Astrocyte (in vitro differentiated cells and primary cell): ENCODE data around the gene MDH1B. TPM values are rescaled to one million over a fixed set of nuclear protein-coding genes. Genes with fewer than 3 reads are reported as not detected.

Experiments used
- DNase-seq: peaks from one replicate; pipeline ENCODE4 v3.0.0-alpha.2; 2010; ENCODE audit warnings: low read depth
- FAIRE-seq: peaks from 2 replicates; lab custom pipeline; 2011; peaks lifted over from hg19 to GRCh38; lab: Jason Lieb, UNC
- H2AFZ ChIP-seq: 2 replicates; pipeline ENCODE4 v1.6.0; 2012; ENCODE audit warnings: low read depth, low read length, inconsistent platforms
- H3K27ac ChIP-seq: 2 replicates; pipeline ENCODE4 v1.5.1; 2011; ENCODE audit warnings: low read depth, low read length, inconsistent platforms
- H3K27me3 ChIP-seq: 2 replicates; pipeline ENCODE4 v1.6.0; 2011; ENCODE audit warnings: low read length, inconsistent platforms; ENCODE audit not compliant: insufficient read depth
- H3K36me3 ChIP-seq: 2 replicates; pipeline ENCODE4 v1.5.1; 2011; ENCODE audit warnings: low read length, inconsistent platforms; ENCODE audit not compliant: insufficient read depth
- H3K4me1 ChIP-seq: 2 replicates; pipeline ENCODE4 v1.5.1; 2011; ENCODE audit warnings: low read length, inconsistent platforms; ENCODE audit not compliant: insufficient read depth
- H3K4me2 ChIP-seq: 2 replicates; pipeline ENCODE4 v1.6.0; 2012; ENCODE audit warnings: low read length, inconsistent platforms
- H3K4me3 ChIP-seq: 2 replicates; pipeline ENCODE4 v1.5.1; 2011; ENCODE audit warnings: low read depth, mild to moderate bottlenecking, low read length, inconsistent platforms; ENCODE audit not compliant: insufficient read depth
- H3K79me2 ChIP-seq: 2 replicates; pipeline ENCODE4 v1.6.0; 2012; ENCODE audit warnings: mild to moderate bottlenecking, low read length, inconsistent platforms; ENCODE audit not compliant: insufficient read depth
- H3K9ac ChIP-seq: 2 replicates; pipeline ENCODE4 v1.6.0; 2012; ENCODE audit warnings: mild to moderate bottlenecking, low read length, inconsistent platforms
- H3K9me3 ChIP-seq: 2 replicates; pipeline ENCODE4 v1.5.1; 2012; ENCODE audit warnings: low read depth, mild to moderate bottlenecking, low read length, inconsistent platforms; ENCODE audit not compliant: insufficient read depth
- H4K20me1 ChIP-seq: 2 replicates; pipeline ENCODE4 v1.6.0; 2012; ENCODE audit warnings: low read length, inconsistent platforms; ENCODE audit not compliant: insufficient read depth
- H3K27ac Mint-ChIP-seq: one replicate; pipeline ENCODE4 v1.8.0; 2021; ENCODE audit warnings: mild to moderate bottlenecking, mixed read lengths; ENCODE audit not compliant: unreplicated experiment
- H3K27me3 Mint-ChIP-seq: one replicate; pipeline ENCODE4 v1.8.0; 2021; ENCODE audit warnings: low read depth, mixed read lengths; ENCODE audit not compliant: unreplicated experiment
- H3K36me3 Mint-ChIP-seq: one replicate; pipeline ENCODE4 v1.8.0; 2021; ENCODE audit warnings: low read depth, mixed read lengths; ENCODE audit not compliant: unreplicated experiment
- H3K4me1 Mint-ChIP-seq: one replicate; pipeline ENCODE4 v1.8.0; 2021; ENCODE audit warnings: low read depth, mixed read lengths; ENCODE audit not compliant: unreplicated experiment
- H3K4me3 Mint-ChIP-seq: one replicate; pipeline ENCODE4 v1.8.0; 2021; ENCODE audit warnings: mild to moderate bottlenecking, moderate library complexity, mixed read lengths; ENCODE audit not compliant: unreplicated experiment
- H3K9me3 Mint-ChIP-seq: one replicate; pipeline ENCODE4 v1.8.0; 2021; ENCODE audit warnings: mild to moderate bottlenecking, mixed read lengths; ENCODE audit not compliant: unreplicated experiment
- EZH2 ChIP-seq: IDR thresholded peaks from 2 replicates; pipeline ENCODE4 v1.6.1; 2012; ENCODE audit warnings: mild to moderate bottlenecking, low read length, inconsistent platforms; ENCODE audit not compliant: insufficient read depth
- total RNA-seq: library from RNA; stranded (reverse); gene quantifications from 2 replicates; pipeline ENCODE4 v1.2.1, GENCODE V29; 2021
- TF ChIP-seq, protein P1 (sequence below): IDR thresholded peaks from 2 replicates; pipeline ENCODE4 v1.5.1; 2011; ENCODE audit warnings: low read depth, mild to moderate bottlenecking, inconsistent platforms, low read length, moderate library complexity; ENCODE audit not compliant: insufficient read depth

Gene MDH1B
- total RNA-seq, 1 donor from 2014 or later = 1.9 TPM

DNA sequence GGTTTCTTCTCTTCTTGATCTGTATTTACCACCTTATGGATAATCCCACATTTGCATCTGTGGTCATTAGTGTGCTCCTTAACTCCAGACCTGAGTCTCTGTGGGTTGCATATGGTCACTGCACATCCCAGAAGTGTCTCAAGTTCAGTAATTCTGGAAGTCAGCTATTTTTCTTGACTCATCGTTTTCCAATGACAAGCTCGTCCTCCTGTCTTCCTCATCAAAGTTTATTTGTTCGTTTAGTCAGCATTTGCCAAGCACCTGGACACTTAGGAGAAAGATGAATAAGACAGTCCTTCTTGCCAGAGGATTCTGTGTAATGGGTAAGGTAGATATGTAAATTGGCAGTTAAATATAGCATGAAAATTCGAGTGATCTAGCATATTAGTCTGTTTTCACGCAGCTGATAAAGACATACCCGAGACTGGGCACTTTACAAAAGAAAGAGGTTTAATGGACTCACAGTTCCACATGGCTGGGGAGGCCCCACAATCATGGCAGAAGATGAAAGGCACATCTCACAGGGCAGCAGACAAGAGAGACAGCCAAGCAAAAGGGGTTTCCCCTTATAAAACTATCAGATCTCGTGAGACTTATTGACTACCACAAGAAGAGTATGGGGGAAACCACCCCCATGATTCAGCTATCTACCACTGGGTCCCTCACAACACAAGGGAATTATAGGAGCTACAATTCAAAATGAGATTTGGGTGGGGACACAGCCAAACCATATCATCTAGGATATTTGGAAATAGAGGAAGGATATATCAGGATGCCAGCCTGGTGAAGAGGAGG is 19.6 kb upstream of the MDH1B start:
- Histone ChIP-seq H3K27me3 (no peaks in the 10 kb centered on the region), H3K4me3 (no peak overlapping the region), H3K36me3 (peaks cover 40% of the 10 kb centered on the region), H3K27ac (no peak overlapping the region), H2AFZ (no peak overlapping the region), H3K9ac (no peak overlapping the region), H3K4me2 (no peak overlapping the region), H3K79me2 (peaks cover 33% of the 10 kb centered on the region), H4K20me1 (peaks cover 38% of the 10 kb centered on the region), H3K9me3 (no peaks in the 10 kb centered on the region), H3K4me1 (no peaks in the 10 kb centered on the region)
- Mint-ChIP-seq H3K9me3 (peaks cover 2% of the 10 kb centered on the region), H3K4me3 (no peak overlapping the region), H3K36me3 (peaks cover 17% of the 10 kb centered on the region), H3K27me3 (no peaks in the 10 kb centered on the region), H3K27ac (no peak overlapping the region), H3K4me1 (peaks cover 2% of the 10 kb centered on the region)
- TF ChIP-seq EZH2 = no peak
- TF ChIP-seq, protein P1, sequence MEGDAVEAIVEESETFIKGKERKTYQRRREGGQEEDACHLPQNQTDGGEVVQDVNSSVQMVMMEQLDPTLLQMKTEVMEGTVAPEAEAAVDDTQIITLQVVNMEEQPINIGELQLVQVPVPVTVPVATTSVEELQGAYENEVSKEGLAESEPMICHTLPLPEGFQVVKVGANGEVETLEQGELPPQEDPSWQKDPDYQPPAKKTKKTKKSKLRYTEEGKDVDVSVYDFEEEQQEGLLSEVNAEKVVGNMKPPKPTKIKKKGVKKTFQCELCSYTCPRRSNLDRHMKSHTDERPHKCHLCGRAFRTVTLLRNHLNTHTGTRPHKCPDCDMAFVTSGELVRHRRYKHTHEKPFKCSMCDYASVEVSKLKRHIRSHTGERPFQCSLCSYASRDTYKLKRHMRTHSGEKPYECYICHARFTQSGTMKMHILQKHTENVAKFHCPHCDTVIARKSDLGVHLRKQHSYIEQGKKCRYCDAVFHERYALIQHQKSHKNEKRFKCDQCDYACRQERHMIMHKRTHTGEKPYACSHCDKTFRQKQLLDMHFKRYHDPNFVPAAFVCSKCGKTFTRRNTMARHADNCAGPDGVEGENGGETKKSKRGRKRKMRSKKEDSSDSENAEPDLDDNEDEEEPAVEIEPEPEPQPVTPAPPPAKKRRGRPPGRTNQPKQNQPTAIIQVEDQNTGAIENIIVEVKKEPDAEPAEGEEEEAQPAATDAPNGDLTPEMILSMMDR = no peak
- DNase-seq = no peak
- FAIRE-seq = no peak

DNA sequence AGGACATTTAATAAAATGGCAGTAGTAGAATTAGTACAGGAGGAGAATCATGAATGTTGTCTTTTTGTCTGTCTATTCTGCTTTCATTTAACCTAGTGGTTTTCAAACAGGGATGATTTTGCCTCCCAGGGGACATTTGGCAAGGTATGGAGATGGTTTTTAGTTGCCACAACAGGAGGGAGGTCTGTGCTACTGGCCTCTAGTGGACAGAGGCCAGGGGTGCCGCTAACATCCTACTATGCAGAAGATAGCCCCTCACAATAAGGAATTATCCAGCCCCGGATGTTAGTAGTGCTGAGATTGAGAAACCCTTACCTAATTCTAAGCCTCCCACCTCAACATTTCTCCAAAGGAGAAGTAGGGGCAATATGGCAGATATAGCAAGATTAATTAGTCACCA is 18.6 kb upstream of the MDH1B start:
- TF ChIP-seq, protein P1 = peak; percentile 53
- TF ChIP-seq EZH2 = no peak
- Mint-ChIP-seq H3K27ac (no peak overlapping the region), H3K27me3 (no peaks in the 10 kb centered on the region), H3K9me3 (peaks cover 2% of the 10 kb centered on the region), H3K4me1 (no peaks in the 10 kb centered on the region), H3K36me3 (peaks cover 17% of the 10 kb centered on the region), H3K4me3 (no peak overlapping the region)
- DNase-seq (no peak), FAIRE-seq (no peak)
- Histone ChIP-seq H3K27ac (no peak overlapping the region), H3K4me3 (no peak overlapping the region), H2AFZ (no peak overlapping the region), H3K9me3 (no peaks in the 10 kb centered on the region), H3K4me2 (no peak overlapping the region), H4K20me1 (peaks cover 39% of the 10 kb centered on the region), H3K79me2 (peaks cover 43% of the 10 kb centered on the region), H3K4me1 (no peaks in the 10 kb centered on the region), H3K27me3 (no peaks in the 10 kb centered on the region), H3K9ac (no peak overlapping the region), H3K36me3 (peaks cover 32% of the 10 kb centered on the region)

DNA sequence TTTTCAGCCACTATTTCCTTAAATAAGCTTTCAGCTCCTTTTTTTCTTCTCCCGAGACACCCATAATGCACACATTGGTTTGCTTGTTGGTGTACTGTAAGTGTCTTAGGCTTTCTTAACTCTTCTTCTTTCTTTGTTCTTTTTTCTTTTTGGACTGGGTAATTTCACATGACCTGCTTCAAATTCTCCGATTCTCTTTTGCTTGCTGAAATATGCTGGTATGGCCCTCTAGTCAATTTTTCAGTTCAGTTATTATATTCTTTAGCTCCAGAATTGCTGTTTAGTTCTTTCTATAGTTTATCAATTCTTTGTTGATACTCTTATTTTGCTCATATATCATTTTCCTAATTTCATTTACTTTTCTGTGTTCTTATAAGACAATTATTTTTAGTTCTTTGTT is 15.5 kb upstream of the MDH1B start:
- no peak for TF ChIP-seq EZH2
- TF ChIP-seq, protein P1 = no peak
- no peak for DNase-seq
- Mint-ChIP-seq H3K9me3 (peaks cover 7% of the 10 kb centered on the region), H3K36me3 (peaks cover 21% of the 10 kb centered on the region), H3K4me3 (no peak overlapping the region), H3K4me1 (no peaks in the 10 kb centered on the region), H3K27me3 (no peaks in the 10 kb centered on the region), H3K27ac (no peak overlapping the region)
- Histone ChIP-seq H3K27ac (no peak overlapping the region), H2AFZ (no peak overlapping the region), H3K36me3 (peaks cover 13% of the 10 kb centered on the region), H3K27me3 (no peaks in the 10 kb centered on the region), H3K4me1 (no peaks in the 10 kb centered on the region), H3K4me2 (no peak overlapping the region), H4K20me1 (peaks cover 49% of the 10 kb centered on the region), H3K79me2 (peaks cover 73% of the 10 kb centered on the region), H3K4me3 (no peak overlapping the region), H3K9ac (no peak overlapping the region), H3K9me3 (no peaks in the 10 kb centered on the region)
- FAIRE-seq = no peak
